ENCODE measurements around the gene LRRC2.

LRRC2 gene

DNA sequence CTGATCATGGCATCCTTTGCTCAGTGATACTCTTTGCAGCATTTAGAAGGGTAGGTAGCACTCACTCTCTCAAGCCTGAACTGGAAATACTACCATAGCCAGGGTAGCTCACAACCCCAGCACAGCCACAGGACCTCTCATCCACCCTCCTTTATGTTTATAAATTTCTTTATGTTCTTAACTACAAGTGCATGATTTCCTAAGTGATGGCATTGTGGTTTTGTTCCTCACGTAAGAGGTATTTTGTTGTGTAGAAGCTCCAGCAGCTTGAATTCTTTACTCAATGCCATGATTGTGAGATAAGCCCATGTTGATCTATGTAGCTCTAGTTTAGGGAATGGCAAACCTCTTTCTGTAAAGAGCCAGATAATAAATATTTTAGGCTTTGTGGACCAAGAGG, 76.2 kb downstream of the LRRC2 start:
- H3K4me3 ChIP-seq (replicated peaks in 1 of 2; ENCODE audit: low read depth in 2 of 2, low read length in 2 of 2): no peak overlapping the region
- no peak for TF ChIP-seq CTCF (IDR thresholded peaks at IDR 0.05; ENCODE audit: low read depth, low read length)
- peak in 1 of 2 donors; percentile 79 for DNase-seq (ENCODE audit: low read depth in 2 of 2)

GRCh38 chr3:46489381-46489780, 76.7 kb downstream of the LRRC2 start:
- no peak for DNase-seq (ENCODE audit: low read depth in 2 of 2)
- no peak for TF ChIP-seq CTCF (IDR thresholded peaks at IDR 0.05; ENCODE audit: low read depth, low read length)
- H3K4me3 ChIP-seq (replicated peaks in 1 of 2; ENCODE audit: low read depth in 2 of 2, low read length in 2 of 2): no peak overlapping the region

GRCh38 chr3:46488735-46489361, 77.3 kb downstream of the LRRC2 start:
- DNase-seq (ENCODE audit: low read depth in 2 of 2): peak; percentile 86 to 93
- no peak overlapping the region for H3K4me3 ChIP-seq (replicated peaks in 1 of 2; ENCODE audit: low read depth in 2 of 2, low read length in 2 of 2)

GRCh38 chr3:46485779-46486175, 80.3 kb downstream of the LRRC2 start:
- H3K4me3 ChIP-seq (replicated peaks in 1 of 2; ENCODE audit: low read depth in 2 of 2, low read length in 2 of 2): no peak overlapping the region
- DNase-seq (ENCODE audit: low read depth in 2 of 2): no peak
- no peak for TF ChIP-seq CTCF (IDR thresholded peaks at IDR 0.05; ENCODE audit: low read depth, low read length)

More at GRCh38 chr3:46488735-46489361, 77.3 kb downstream of the LRRC2 start:
- TF ChIP-seq CTCF (IDR thresholded peaks at IDR 0.05; ENCODE audit: low read depth, low read length): peak; percentile 100

DNA sequence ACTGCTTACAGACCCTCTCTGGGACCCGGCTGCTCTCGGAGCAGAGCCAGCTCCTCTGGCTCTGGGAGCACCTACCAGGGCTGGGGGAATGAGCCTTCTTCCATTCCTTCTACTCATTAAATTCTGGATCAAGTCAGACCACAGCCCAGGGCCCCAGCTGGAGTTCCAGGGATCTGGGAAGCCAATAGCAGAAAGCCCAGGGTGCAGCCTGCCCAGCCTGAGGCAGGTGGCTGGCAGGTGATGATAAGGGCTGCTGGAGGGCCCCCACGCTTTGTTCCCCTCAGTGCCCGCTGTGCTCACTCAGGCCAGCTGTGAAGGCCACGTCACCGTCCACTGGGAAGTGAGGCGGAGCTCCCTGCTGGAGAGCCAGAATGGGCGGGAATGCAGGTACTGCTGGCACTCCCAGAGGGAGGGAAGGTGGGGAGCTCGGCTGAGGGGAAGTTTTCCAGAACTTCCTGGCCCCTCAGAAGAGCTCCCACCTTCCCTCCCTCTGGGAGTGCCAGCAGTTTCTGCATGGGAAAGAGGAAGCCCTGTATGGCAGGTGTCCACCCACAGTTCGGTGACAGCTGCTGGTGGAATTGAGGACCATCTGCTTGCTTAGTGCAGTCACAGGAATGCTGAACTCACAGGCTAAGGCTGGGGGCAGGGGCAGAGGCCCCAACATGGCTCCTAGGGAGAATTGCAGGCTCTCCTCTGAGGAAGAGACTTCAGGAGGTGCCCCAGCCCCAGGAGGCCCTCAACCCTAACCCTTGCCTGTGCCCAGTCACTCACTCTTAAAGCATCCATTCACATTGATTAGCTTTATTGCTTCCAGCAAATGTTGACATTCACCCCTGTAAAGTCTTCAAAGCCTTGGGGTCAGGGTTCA, 81.0 kb downstream of the LRRC2 start:
- DNase-seq (ENCODE audit: low read depth in 2 of 2): no peak
- H3K4me3 ChIP-seq (replicated peaks in 1 of 2; ENCODE audit: low read depth in 2 of 2, low read length in 2 of 2): no peak overlapping the region
- TF ChIP-seq CTCF (IDR thresholded peaks at IDR 0.05; ENCODE audit: low read depth, low read length): no peak

- no peak for DNase-seq (ENCODE audit: low read depth in 2 of 2)
- no peak for TF ChIP-seq CTCF (IDR thresholded peaks at IDR 0.05; ENCODE audit: low read depth, low read length)
- no peak overlapping the region for H3K4me3 ChIP-seq (replicated peaks in 1 of 2; ENCODE audit: low read depth in 2 of 2, low read length in 2 of 2)
Observed at GRCh38 chr3:46484388-46484787, 81.7 kb downstream of the LRRC2 start.
